AG08395 (cell line): ENCODE measurements around the gene SPATS2L.
A peak's percentile ranks its signal among the peaks of the same experiment; 100 is the strongest.
"Not testable (repeated sequence)": the region's sequence is repeated elsewhere in the genome, so short reads cannot be mapped to it uniquely, and the experiment has no call there.

Experiments
- DNase-seq: peaks from one replicate; pipeline ENCODE4 v3.0.0; 2012; ENCODE audit warnings: mixed read lengths, low spot score

The SPATS2L gene

DNA sequence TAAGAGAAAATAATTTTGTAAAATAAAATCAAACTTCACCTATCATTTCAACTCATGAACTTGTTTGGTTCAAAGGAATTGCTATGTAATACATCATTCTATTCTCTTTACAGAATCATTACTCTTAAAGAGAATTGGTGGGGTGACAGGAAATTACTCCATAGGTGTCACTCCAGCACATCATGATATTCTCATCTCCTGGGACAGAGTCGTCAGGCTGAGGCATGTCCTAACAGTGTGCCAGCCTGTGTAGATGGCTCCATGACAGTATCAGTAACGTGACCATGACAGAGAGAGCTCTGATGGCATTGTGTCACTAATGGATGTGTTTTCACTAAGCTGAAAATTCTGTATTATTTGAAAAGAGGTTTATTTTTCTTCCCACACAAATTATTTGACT, 13.9 kb downstream of the SPATS2L start:
- no peak for DNase-seq

DNA sequence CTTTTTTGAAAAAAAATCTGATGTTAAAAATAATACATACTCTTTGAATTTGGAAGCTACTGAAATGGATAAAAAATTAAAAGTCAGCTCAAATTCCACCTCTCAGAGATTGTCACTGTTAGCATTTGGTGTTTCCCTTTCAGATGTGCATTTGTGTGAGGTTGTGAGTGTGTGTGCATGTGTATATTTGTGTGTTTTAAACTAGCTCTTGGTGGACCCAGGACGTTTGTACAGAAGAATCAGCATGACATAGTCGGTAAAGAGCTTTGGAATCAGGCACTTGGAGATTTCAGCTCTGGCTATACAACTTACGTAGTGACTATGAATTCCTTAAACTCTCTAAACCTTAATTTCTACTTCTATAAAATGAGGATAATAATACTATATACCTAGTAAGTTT, 14.5 kb downstream of the SPATS2L start:
- DNase-seq = no peak

GRCh38 chr2:200321780-200322534, 15.5 kb downstream of the SPATS2L start:
- DNase-seq = no peak

DNA sequence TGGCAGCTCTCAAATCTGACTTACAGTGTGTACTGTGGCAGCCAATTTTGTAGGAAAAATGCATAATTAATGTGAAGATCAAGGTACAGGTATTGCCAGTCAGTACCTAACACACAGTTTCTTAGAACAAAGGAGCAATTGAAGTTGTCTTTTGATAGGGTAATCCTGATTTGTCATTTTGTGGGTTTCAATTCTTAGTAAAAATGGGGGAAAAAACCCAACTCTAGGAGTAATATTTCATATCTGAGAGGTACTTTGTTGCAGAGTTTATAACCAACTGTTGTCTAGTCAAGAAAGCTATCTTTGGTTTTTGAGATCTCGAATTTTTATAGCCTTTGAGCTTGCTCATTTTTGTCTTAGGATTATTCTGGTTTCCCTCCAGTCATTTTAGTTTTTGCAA, 16.1 kb downstream of the SPATS2L start:
- no peak for DNase-seq

- DNase-seq = no peak
Measured at GRCh38 chr2:200324362-200324761, 17.9 kb downstream of the SPATS2L start.

GRCh38 chr2:200329384-200329783, 22.9 kb downstream of the SPATS2L start:
- no peak for DNase-seq

DNA sequence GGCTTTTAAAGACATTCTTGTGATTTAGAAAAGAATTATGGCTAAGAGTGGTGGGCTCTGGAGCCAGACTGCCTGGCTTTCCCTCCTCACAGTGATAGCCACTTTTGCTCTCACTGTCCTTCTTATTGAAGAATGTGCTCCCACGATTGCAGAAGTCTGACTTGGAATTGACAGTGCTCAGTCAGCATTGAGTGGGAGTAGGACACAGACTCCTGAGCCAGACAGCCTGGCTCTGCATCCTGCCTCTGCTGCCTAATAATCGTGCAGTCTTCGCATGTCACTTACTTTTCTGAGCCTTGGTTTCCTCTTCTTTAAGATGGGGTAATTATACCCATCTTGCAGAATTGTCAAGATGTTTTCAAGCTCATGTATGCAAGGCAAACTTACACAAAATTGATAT, 23.3 kb downstream of the SPATS2L start:
- DNase-seq = no peak

DNA sequence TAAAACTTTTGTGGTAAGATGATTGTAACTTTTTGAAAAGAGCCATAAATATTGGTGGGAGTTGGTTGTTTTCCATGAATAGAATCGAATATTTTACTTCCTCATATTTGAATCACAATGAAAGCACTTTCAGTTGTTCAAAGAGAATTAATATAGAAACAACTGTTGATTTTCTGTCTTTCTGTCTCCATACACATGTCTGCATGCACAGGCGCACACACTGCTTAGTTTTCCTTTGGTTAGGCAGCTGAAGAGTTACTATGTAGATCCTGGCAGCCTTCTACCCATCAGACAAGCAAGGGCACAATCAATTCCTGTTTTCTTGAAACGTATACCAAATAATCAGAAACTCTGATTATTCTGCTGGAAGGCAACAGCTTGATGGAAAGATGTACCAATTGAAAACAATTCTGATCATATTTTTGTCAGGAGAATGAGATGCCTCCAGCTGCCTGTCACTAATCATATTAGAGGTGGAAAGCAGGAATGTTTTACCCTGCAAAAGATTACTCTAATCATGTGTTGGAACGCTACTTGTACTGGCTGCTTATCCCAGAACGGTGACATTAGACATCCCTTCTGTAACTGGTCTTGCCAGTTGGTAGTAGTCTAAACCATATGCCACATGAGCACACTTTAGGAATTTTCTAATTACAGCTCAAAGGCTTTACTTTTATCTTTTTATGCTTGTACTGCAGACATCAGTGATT, 24.0 kb downstream of the SPATS2L start:
- DNase-seq = no peak

GRCh38 chr2:200331061-200331400, 24.5 kb downstream of the SPATS2L start:
- DNase-seq = no peak

GRCh38 chr2:200335657-200336056, 29.2 kb downstream of the SPATS2L start:
- no peak for DNase-seq

GRCh38 chr2:200336980-200337615, 30.6 kb downstream of the SPATS2L start:
- no peak for DNase-seq

GRCh38 chr2:200337621-200338020, 31.1 kb downstream of the SPATS2L start:
- DNase-seq = no peak

DNA sequence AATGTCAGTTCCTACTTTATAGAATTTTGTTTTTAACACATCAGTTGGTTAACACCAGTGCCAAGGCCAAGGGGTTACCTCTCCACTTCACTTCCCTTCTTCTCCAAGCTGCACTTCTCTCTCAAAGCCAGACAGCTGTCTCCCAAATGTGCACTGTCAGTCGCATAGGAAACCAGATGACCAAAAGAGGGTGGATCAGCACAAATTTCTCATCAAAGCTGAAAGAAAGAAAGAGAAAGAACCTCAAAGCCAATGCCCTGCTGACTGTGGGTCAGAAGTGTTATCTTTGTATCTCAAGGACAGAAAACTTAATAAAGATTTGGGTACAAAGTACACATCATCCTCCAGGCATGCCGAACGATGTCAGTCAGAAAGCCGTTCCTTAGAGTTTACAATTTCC, 32.2 kb downstream of the SPATS2L start:
- DNase-seq = peak; percentile 27

DNA sequence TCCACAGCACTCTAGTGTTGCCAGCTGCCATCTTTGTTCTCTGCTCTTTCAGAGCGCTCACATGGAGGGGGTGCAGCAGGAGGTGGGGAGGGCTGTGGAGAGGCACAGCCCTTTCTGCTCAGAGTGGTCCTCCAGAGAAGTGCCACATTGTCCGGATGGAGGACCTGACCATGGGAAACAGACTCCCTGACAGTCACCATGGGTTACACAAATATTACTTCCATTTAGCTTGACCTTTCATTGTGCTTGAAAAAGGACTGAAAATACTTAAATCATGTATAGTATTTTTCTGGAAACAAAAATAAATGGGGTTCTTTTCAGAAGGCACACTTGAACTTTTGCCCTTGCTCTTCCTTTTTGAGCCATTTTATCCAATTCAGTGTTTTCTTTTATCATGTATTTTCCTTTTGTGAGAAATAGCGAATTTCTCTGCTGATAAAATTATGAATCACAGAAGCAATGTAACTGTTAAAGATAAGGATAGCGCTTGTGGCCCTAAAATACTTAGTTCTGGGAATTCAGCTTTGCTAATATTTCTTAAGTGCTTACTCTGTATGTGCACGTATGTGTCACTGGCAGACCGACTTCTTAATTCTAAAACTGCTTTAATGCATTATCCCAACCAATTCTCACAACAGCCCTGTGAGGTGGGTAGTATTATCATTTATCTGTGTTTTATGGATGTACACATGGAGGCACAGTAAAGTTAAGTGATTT, 34.2 kb downstream of the SPATS2L start:
- no peak for DNase-seq

DNA sequence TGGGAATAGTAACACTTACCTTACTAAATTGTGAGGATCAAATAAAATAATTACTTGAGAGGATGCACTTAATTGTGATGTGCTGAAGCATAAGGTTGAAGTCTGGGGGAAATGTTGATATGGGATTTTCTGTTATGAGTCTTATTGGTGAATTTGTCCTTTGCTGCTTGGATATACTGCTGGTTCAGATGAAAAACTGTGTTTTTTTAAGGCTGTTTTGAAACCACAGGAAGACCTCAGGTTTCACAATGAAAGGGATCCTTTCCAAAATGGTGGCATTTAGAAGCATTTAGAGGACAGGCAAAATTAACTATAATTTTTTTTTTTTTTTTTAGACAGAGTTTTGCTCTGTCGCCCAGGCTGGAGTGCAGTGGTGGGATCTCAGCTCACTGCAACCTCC, 34.9 kb downstream of the SPATS2L start:
- no peak for DNase-seq

DNA sequence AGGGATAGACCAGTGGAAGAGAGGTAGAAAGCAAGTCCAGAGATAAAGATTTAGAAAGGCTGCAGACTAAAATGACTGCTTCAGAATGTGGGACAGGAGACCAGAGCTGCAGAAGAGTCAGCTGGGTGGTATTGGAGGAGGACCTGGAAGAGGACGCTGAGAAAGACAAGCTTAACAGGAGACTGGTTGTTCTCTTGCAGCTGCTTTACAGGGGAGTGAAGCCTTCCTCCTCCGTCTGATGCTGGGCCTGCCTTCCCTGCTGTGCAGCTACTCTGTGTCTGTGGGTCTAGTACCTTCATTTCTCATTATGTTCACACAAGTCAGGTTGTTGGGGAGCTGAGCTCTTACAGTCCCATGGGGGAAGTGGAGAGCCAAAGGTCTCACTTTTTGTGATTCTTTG, 35.7 kb downstream of the SPATS2L start:
- DNase-seq = no peak

DNA sequence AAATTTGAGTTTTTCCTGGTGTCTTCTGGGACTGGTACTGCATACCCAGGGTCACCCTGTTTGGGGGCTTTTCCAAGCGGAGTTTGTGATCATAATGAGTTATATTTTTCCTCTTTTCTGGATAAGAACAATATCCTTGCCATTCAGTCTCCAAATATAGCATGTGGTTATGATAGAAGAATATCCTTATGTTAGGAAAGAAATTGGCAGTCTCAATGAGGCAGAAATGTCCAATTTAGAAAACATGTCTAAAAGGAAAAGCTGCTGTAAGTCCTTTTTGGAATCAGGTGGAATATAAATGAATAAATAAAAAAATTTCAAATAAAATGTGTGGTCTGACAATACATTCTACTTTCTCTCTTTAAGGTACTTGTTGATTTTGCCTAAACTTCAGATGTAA, 36.2 kb downstream of the SPATS2L start:
- no peak for DNase-seq

- DNase-seq = not testable (repeated sequence)
Measured at GRCh38 chr2:200344202-200344601, 37.7 kb downstream of the SPATS2L start.

DNA sequence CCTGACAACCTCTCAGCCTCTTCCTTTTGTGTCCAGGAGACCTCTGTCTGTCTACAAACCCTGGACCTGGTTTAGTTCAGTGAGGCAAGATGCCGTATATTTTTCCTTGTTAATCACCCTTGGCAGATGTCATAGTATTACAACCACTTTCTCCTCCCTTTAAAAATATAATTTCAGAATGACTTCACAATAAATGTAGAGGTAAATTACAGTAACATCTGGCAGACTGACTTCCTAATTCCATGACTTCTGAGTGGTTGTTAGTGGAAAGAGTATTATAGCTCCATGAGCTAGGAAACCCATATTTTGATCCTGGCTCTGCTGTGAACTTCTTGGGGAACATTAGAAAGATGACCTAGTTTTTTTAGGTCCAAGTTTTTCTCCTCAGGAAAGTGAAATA, 39.5 kb downstream of the SPATS2L start:
- no peak for DNase-seq

DNA sequence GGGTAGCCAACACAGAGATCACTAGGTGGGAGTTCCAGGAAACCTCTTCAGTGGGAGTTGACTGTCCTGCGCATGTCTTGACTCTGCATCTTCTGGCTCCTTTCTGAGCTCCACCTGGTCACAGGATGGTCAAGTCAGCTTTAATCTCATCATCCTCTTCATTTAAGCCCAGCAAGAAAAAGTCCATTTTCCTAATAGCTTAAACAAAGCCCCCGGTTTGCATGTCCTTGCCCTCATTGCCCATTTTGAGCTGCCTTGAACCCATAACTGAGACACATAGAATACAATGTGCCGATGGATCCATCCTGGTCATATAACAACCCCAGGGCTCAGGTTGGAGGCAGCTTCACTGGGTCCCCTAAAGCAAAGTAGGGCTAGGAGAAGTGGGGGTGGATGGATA, 40.8 kb downstream of the SPATS2L start:
- no peak for DNase-seq

DNA sequence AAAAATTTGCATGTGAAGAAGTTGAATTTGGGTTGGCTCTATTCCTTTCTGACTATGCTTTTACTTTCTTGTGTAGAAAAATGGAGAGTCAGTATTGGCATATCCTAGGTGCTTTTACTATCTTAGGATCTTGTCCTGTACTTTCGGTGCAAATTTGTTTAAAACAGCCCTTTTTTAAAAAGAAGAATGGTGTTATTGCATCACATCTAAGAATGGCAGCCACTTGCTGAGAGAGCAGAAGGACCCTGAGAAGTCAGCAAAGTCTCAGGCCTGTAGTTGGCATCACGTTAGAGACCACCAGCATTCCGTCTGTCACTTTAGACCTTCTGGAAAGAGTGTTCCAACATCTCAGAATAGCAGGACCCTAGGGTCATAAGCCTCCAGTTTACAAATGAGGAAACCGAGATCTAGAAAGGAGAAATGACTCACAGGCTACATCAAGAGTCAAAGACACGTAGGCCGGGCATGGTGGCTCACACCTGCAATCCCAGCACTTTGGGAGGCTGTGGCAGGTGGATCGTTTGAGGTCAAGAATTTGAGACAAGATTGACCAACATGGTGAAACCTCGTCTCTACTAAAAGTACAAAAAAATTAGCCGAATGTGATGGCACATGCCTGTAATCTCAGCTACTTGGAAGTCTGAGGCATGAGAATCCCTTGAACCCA, 42.5 kb downstream of the SPATS2L start:
- DNase-seq = no peak

GRCh38 chr2:200349868-200350267, 43.4 kb downstream of the SPATS2L start:
- DNase-seq = no peak
